ENCODE data around the gene ZFR. TPM values are rescaled to one million over a fixed set of nuclear protein-coding genes. Genes with fewer than 3 reads are reported as not detected.

ZFR gene
- total and polyA plus RNA-seq, 4 donors = 17.5 to 44.5 (median 30.8) TPM

- TF ChIP-seq ZBTB33 (IDR thresholded peaks at IDR 0.05) = no peak
- no peak for TF ChIP-seq YY1 (IDR thresholded peaks at IDR 0.05)
- no peak for TF ChIP-seq NR2F2 (IDR thresholded peaks at IDR 0.05)
- TF ChIP-seq GABPA (IDR thresholded peaks at IDR 0.05 in 1 of 2, conservative IDR thresholded peaks at IDR 0.05 in 1 of 2) = no peak
- WGBS = 91% methylated on average over 4 of the region's 4 CpGs
- H3K9me3 ChIP-seq (ENCODE audit: control insufficient read depth in 4 of 4, low read length in 3 of 4) = no peaks in the 10 kb centered on the region
- no peak for DNase-seq (ENCODE audit: low spot score)
- H3K4me1 ChIP-seq (ENCODE audit: control insufficient read depth in 4 of 4, insufficient read depth in 4 of 4, low read length in 3 of 4) = no peaks in the 10 kb centered on the region
- H3K4me3 ChIP-seq (ENCODE audit: low read depth in 1 of 3, low read length in 3 of 3) = no peak overlapping the region
- H3K27ac ChIP-seq (ENCODE audit: low read depth in 1 of 2, low read length in 2 of 2) = no peak overlapping the region
- peaks cover 10 to 26% (median 19%) of the 10 kb centered on the region in 4 donors for H3K36me3 ChIP-seq (ENCODE audit: control insufficient read depth in 4 of 4, insufficient read depth in 3 of 4, low read depth in 1 of 4, low read length in 3 of 4)
- H3K27me3 ChIP-seq (ENCODE audit: control insufficient read depth in 4 of 4, insufficient read depth in 4 of 4, low read length in 3 of 4) = no peaks in the 10 kb centered on the region
- no peak overlapping the region for H3K9ac ChIP-seq (ENCODE audit: low read depth in 1 of 2, low read length in 2 of 2)
Measured at GRCh38 chr5:32362527-32362926, 82.0 kb downstream of the ZFR start.

GRCh38 chr5:32360906-32361305 lies 83.6 kb downstream of the ZFR start:
- H3K9ac ChIP-seq (ENCODE audit: low read depth in 1 of 2, low read length in 2 of 2) = no peak overlapping the region
- peaks cover 12 to 31% (median 22%) of the 10 kb centered on the region in 4 donors for H3K36me3 ChIP-seq (ENCODE audit: control insufficient read depth in 4 of 4, insufficient read depth in 3 of 4, low read depth in 1 of 4, low read length in 3 of 4)
- no peaks in the 10 kb centered on the region for H3K9me3 ChIP-seq (ENCODE audit: control insufficient read depth in 4 of 4, low read length in 3 of 4)

More at GRCh38 chr5:32360906-32361305, 83.6 kb downstream of the ZFR start:
- Histone ChIP-seq H3K27ac (ENCODE audit: low read depth in 1 of 2, low read length in 2 of 2) (no peak overlapping the region), H3K27me3 (ENCODE audit: control insufficient read depth in 4 of 4, insufficient read depth in 4 of 4, low read length in 3 of 4) (no peaks in the 10 kb centered on the region), H3K4me3 (ENCODE audit: low read depth in 1 of 3, low read length in 3 of 3) (no peak overlapping the region), H3K4me1 (ENCODE audit: control insufficient read depth in 4 of 4, insufficient read depth in 4 of 4, low read length in 3 of 4) (no peaks in the 10 kb centered on the region)
- TF ChIP-seq REST (IDR thresholded peaks at IDR 0.05) = no peak
- TF ChIP-seq MAX (IDR thresholded peaks at IDR 0.05) = no peak
- TF ChIP-seq HNF4G (IDR thresholded peaks at IDR 0.05) = no peak
- no peak for TF ChIP-seq ZBTB33 (IDR thresholded peaks at IDR 0.05)
- no peak for TF ChIP-seq EGR1 (IDR thresholded peaks at IDR 0.05; ENCODE audit: low read depth in 2 of 2)
- TF ChIP-seq HNF4A (conservative IDR thresholded peaks at IDR 0.05) = no peak
- no peak for TF ChIP-seq JUND (IDR thresholded peaks at IDR 0.05)
- no peak for TF ChIP-seq NR2F2 (IDR thresholded peaks at IDR 0.05)
- no peak for DNase-seq (ENCODE audit: low spot score)
- 95% methylated on average over 4 of the region's 4 CpGs for WGBS
